Endodermal cell (in vitro differentiated cells): ENCODE results near the gene GOLGA6L10. TPM values are rescaled to one million over a fixed set of nuclear protein-coding genes. Genes with fewer than 3 reads are reported as not detected.

Experiments used
- DNase-seq: peaks from one replicate; pipeline ENCODE4 v3.0.0-alpha.2; 2017
- H3K27ac ChIP-seq: 2 replicates; pipeline ENCODE4 v1.5.1; 2013; ENCODE audit warnings: mild to moderate bottlenecking, low read depth, low read length, moderate library complexity
- H3K27me3 ChIP-seq: 2 replicates; pipeline ENCODE4 v1.6.1; 2013; ENCODE audit warnings: mild to moderate bottlenecking, low read length, moderate library complexity; ENCODE audit not compliant: insufficient read depth, control insufficient read depth, poor library complexity, severe bottlenecking
- H3K36me3 ChIP-seq: 2 replicates; pipeline ENCODE4 v1.7.0; 2013; ENCODE audit warnings: mild to moderate bottlenecking, low read length, moderate library complexity; ENCODE audit not compliant: control insufficient read depth, insufficient read depth
- H3K4me1 ChIP-seq: one replicate; pipeline ENCODE4 v1.7.0; 2013; ENCODE audit warnings: low read length; ENCODE audit not compliant: control insufficient read depth, insufficient read depth
- H3K4me3 ChIP-seq: 2 replicates; pipeline ENCODE4 v1.5.1; 2013; ENCODE audit warnings: mild to moderate bottlenecking, low read length, moderate library complexity
- H3K9ac ChIP-seq: 2 replicates; pipeline ENCODE4 v1.6.1; 2013; ENCODE audit warnings: mild to moderate bottlenecking, low read length, moderate library complexity; ENCODE audit not compliant: poor library complexity, severe bottlenecking; ENCODE audit errors: extremely low read depth
- H3K9me3 ChIP-seq: 2 replicates; pipeline ENCODE4 v1.6.1; 2013; ENCODE audit warnings: mild to moderate bottlenecking, low read length, moderate library complexity; ENCODE audit not compliant: control insufficient read depth
- H3K27ac Mint-ChIP-seq: 2 replicates; pipeline ENCODE4 v1.8.0; 2020; ENCODE audit warnings: mixed read lengths
- H3K27me3 Mint-ChIP-seq: 2 replicates; pipeline ENCODE4 v1.8.0; 2021; ENCODE audit warnings: mild to moderate bottlenecking, mixed read lengths; ENCODE audit not compliant: insufficient read depth
- H3K36me3 Mint-ChIP-seq: 2 replicates; pipeline ENCODE4 v1.8.0; 2020; ENCODE audit warnings: low read depth, mixed read lengths
- H3K4me1 Mint-ChIP-seq: 2 replicates; pipeline ENCODE4 v1.8.0; 2020; ENCODE audit warnings: mixed read lengths
- H3K4me3 Mint-ChIP-seq: 2 replicates; pipeline ENCODE4 v1.8.0; 2020; ENCODE audit warnings: mild to moderate bottlenecking, moderate library complexity, mixed read lengths
- H3K9me3 Mint-ChIP-seq: 2 replicates; pipeline ENCODE4 v1.8.0; 2020; ENCODE audit warnings: mild to moderate bottlenecking, mixed read lengths
- WGBS, 2 experiments: methylation state at CpG; one replicate each; pipeline versions ENCODE4 v1.1.5 to v1.1.7; 2013; ENCODE audit warnings: missing lambda C conversion rate in 2 of 2, mixed read lengths in 1 of 2; ENCODE audit not compliant: insufficient coverage in 1 of 2, insufficient read length in 1 of 2; 5-methylcytosine and 5-hydroxymethylcytosine counted together
- total RNA-seq, 2 donors: library from RNA; stranded (reverse); fragmentation: NEBNext Ultra II Directional in 1 of 2; extraction: Animal tissue kit (Norgen Biotek cat#: 25700) in 1 of 2; gene quantifications; 2 replicates in 1 of 2; 3 replicates in 1 of 2; pipeline ENCODE4 v1.2.1, GENCODE V29; 2021
- TF ChIP-seq, protein P1 (sequence below): fragments of 200-600 bp; sonication (generic); conservative IDR thresholded peaks from 2 replicates; pipeline ENCODE4 v1.5.0; 2021; ENCODE audit warnings: antibody characterized with exemption, mild to moderate bottlenecking

The GOLGA6L10 gene
- total RNA-seq, 2 donors from 2014 or later = 4.1 to 6.5 TPM

DNA sequence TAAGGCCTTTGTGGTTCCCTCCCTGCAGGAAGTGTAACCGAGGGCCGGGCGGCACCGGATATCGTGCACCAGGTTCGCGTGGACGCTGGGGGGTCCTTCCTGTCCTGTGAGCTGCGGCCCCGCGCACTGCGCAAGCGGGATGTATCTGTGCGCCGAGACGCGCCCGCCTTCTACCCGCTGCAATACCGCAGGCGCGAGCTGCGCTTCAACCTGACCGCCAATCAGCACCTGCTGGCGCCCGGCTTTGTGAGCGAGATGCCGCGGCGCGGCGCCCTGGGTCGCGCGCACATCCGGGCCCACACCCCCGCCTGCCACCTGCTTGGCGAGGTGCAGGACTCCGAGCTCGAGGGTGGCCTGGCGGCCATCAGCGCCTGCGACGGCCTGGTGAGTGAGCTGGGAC, 50.8 kb downstream of the GOLGA6L10 start:
- no peaks in the 10 kb centered on the region for H3K9me3 Mint-ChIP-seq
- no peak for DNase-seq

DNA sequence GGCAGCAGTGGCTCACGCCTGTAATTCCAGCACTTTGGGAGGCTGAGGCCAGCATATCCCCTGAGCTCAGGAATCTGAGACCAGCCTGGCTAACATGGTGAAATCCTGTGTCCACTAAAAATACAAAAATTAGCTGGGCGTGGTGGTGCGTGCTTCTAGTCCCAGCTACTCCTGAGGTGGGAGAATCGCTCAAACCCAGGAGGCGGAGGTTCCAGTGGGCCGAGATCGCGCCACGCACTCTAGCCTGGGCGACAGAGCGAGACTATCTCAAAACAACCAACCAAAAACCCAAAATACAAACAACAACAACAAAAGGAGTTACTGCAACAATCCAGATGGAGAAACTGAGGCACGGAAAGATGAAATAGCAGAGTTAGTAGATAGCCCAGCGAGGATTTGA, 51.2 kb downstream of the GOLGA6L10 start:
- TF ChIP-seq, protein P1, sequence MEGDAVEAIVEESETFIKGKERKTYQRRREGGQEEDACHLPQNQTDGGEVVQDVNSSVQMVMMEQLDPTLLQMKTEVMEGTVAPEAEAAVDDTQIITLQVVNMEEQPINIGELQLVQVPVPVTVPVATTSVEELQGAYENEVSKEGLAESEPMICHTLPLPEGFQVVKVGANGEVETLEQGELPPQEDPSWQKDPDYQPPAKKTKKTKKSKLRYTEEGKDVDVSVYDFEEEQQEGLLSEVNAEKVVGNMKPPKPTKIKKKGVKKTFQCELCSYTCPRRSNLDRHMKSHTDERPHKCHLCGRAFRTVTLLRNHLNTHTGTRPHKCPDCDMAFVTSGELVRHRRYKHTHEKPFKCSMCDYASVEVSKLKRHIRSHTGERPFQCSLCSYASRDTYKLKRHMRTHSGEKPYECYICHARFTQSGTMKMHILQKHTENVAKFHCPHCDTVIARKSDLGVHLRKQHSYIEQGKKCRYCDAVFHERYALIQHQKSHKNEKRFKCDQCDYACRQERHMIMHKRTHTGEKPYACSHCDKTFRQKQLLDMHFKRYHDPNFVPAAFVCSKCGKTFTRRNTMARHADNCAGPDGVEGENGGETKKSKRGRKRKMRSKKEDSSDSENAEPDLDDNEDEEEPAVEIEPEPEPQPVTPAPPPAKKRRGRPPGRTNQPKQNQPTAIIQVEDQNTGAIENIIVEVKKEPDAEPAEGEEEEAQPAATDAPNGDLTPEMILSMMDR = no peak
- no peaks in the 10 kb centered on the region for H3K36me3 Mint-ChIP-seq
- no peak for DNase-seq
- H3K4me1 ChIP-seq = no peaks in the 10 kb centered on the region
- H3K27me3 ChIP-seq = no peaks in the 10 kb centered on the region
- H3K27me3 Mint-ChIP-seq = no peaks in the 10 kb centered on the region
- peaks cover 5% of the 10 kb centered on the region for H3K4me1 Mint-ChIP-seq
- H3K27ac ChIP-seq = no peak overlapping the region
- WGBS, 2 experiments = 93 to 97% methylated on average over 6 to 13 of the region's 13 CpGs
- no peak overlapping the region for H3K27ac Mint-ChIP-seq
- H3K9me3 ChIP-seq = no peaks in the 10 kb centered on the region
- H3K4me3 Mint-ChIP-seq = no peak overlapping the region
- H3K36me3 ChIP-seq = no peaks in the 10 kb centered on the region
- no peak overlapping the region for H3K9ac ChIP-seq
- H3K9me3 Mint-ChIP-seq = no peaks in the 10 kb centered on the region
- no peak overlapping the region for H3K4me3 ChIP-seq

More for the DNA sequence above, 50.8 kb downstream of the GOLGA6L10 start:
- H3K36me3 ChIP-seq = no peaks in the 10 kb centered on the region
- Mint-ChIP-seq H3K4me3 (no peak overlapping the region), H3K27me3 (no peaks in the 10 kb centered on the region), H3K27ac (no peak overlapping the region), H3K4me1 (peaks cover 5% of the 10 kb centered on the region), H3K36me3 (no peaks in the 10 kb centered on the region)
- H3K27me3 ChIP-seq = no peaks in the 10 kb centered on the region
- no peaks in the 10 kb centered on the region for H3K9me3 ChIP-seq
- no peak overlapping the region for H3K4me3 ChIP-seq
- no peak overlapping the region for H3K27ac ChIP-seq
- 97% methylated on average over 31 to 44 of the region's 44 CpGs for WGBS, 2 experiments
- TF ChIP-seq, protein P1 = no peak
- H3K4me1 ChIP-seq = no peaks in the 10 kb centered on the region
- H3K9ac ChIP-seq = no peak overlapping the region

DNA sequence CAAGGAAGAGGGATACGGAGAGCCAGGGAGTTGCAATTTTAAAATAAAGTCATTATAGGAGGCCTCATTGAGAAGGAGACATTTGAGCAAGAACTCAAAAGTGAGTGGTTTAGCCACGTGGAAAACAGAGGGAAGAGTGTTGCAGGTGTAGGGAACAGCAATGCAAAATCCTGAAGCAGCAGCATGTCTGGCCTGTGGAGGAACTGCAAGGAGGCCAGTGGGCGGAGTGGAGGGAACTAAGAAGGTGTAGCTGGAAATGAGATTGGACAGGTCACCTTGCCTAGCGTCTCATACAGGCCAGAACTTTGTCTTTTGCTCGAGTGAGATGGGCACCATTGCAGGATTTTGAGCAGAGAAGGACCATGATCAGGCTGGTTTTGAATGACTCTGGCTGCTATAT, 51.7 kb downstream of the GOLGA6L10 start:
- H3K4me3 Mint-ChIP-seq = no peak overlapping the region
- H3K27me3 ChIP-seq = no peaks in the 10 kb centered on the region
- H3K9ac ChIP-seq = no peak overlapping the region
- no peaks in the 10 kb centered on the region for H3K27me3 Mint-ChIP-seq
- no peak overlapping the region for H3K27ac ChIP-seq
- WGBS, 2 experiments = 90 to 93% methylated on average over 5 of the region's 5 CpGs
- H3K4me1 Mint-ChIP-seq = peaks cover 5% of the 10 kb centered on the region
- H3K4me3 ChIP-seq = no peak overlapping the region
- DNase-seq = no peak
- no peaks in the 10 kb centered on the region for H3K4me1 ChIP-seq
- H3K27ac Mint-ChIP-seq = no peak overlapping the region
- no peaks in the 10 kb centered on the region for H3K36me3 Mint-ChIP-seq
- TF ChIP-seq, protein P1 = no peak
- no peaks in the 10 kb centered on the region for H3K9me3 ChIP-seq
- H3K9me3 Mint-ChIP-seq = no peaks in the 10 kb centered on the region
- no peaks in the 10 kb centered on the region for H3K36me3 ChIP-seq
